Thoracic aorta (tissue), 2 donors: ENCODE results near the gene PARD6G. TPM values are rescaled to one million over a fixed set of nuclear protein-coding genes. Genes with fewer than 3 reads are reported as not detected.

Source experiments
- ATAC-seq: fragments of 150-250 bp; one replicate; pipeline ENCODE4 v1.8.0; 2017; ENCODE audit warnings: low read depth; ENCODE audit not compliant: insufficient number of reproducible peaks, low FRiP score
- DNase-seq: peaks from one replicate; pipeline ENCODE4 v3.0.0-alpha.2; 2020; ENCODE audit warnings: low spot score
- H3K27ac ChIP-seq, 2 donors: fragments of 200-600 bp; sonication (generic); 1 replicate in 1 of 2; 2 replicates in 1 of 2; pipeline ENCODE4 v1.5.1; 2016; ENCODE audit warnings: mild to moderate bottlenecking in 2 of 2, moderate library complexity in 2 of 2
- H3K27me3 ChIP-seq: fragments of 200-600 bp; sonication (generic); replicated peaks from 2 replicates; pipeline ENCODE4 v1.6.0; 2016; ENCODE audit warnings: mild to moderate bottlenecking; ENCODE audit not compliant: insufficient read depth
- H3K36me3 ChIP-seq: fragments of 200-600 bp; sonication (generic); one replicate; pipeline ENCODE4 v1.5.1; 2016
- H3K4me1 ChIP-seq, 2 donors: fragments of 200-600 bp; sonication (generic); 1 replicate in 1 of 2; 2 replicates in 1 of 2; pipeline versions ENCODE4 v1.5.1 to v1.6.0; 2016; ENCODE audit warnings: low read depth in 2 of 2, mild to moderate bottlenecking in 1 of 2; ENCODE audit not compliant: control insufficient read depth in 1 of 2
- H3K4me3 ChIP-seq: fragments of 200-600 bp; sonication (generic); 2 replicates; pipeline ENCODE4 v1.5.1; 2016; ENCODE audit warnings: mild to moderate bottlenecking
- H3K9me3 ChIP-seq: fragments of 200-600 bp; sonication (generic); 2 replicates; pipeline ENCODE4 v1.5.1; 2016
- CTCF ChIP-seq: fragments of 200-600 bp; sonication (generic); IDR thresholded peaks from one replicate; pipeline ENCODE4 v1.5.1; 2019; ENCODE audit warnings: antibody characterized with exemption
- total RNA-seq, 2 donors: library from RNA; depleted of rRNA; stranded (reverse); fragments of >200 nt; gene quantifications; one replicate each; pipeline versions ENCODE4 v1.1.0 to v1.2.3, GENCODE V29; 2016

Gene PARD6G
- total RNA-seq, 2 donors from 2014 or later: 3.0 to 4.8 TPM

- Histone ChIP-seq H3K27me3 (no peaks in the 10 kb centered on the region), H3K27ac (no peak overlapping the region)
- ATAC-seq: no peak
Observed at GRCh38 chr18:80197528-80197927, 49.8 kb downstream of the PARD6G start.

GRCh38 chr18:80196528-80197320 lies 50.6 kb downstream of the PARD6G start:
- DNase-seq: no peak
- Histone ChIP-seq H3K27me3 (no peaks in the 10 kb centered on the region), H3K4me3 (no peak overlapping the region), H3K36me3 (no peaks in the 10 kb centered on the region), H3K9me3 (no peaks in the 10 kb centered on the region), H3K4me1 (no peaks in the 10 kb centered on the region), H3K27ac (no peak overlapping the region)
- TF ChIP-seq CTCF: no peak
- no peak for ATAC-seq

More at GRCh38 chr18:80197528-80197927, 49.8 kb downstream of the PARD6G start:
- no peaks in the 10 kb centered on the region for H3K36me3 ChIP-seq
- H3K4me3 ChIP-seq: no peak overlapping the region
- no peaks in the 10 kb centered on the region for H3K4me1 ChIP-seq
- DNase-seq: no peak
- TF ChIP-seq CTCF: no peak
- no peaks in the 10 kb centered on the region for H3K9me3 ChIP-seq

GRCh38 chr18:80194874-80195570 lies 52.3 kb downstream of the PARD6G start:
- DNase-seq: no peak
- Histone ChIP-seq H3K27ac (no peak overlapping the region), H3K4me3 (no peak overlapping the region), H3K36me3 (no peaks in the 10 kb centered on the region), H3K4me1 (no peaks in the 10 kb centered on the region), H3K27me3 (no peaks in the 10 kb centered on the region), H3K9me3 (no peaks in the 10 kb centered on the region)
- no peak for TF ChIP-seq CTCF
- ATAC-seq: no peak

GRCh38 chr18:80193701-80194100 lies 53.6 kb downstream of the PARD6G start:
- DNase-seq (no peak), ATAC-seq (no peak)
- no peaks in the 10 kb centered on the region for H3K9me3 ChIP-seq
- H3K4me1 ChIP-seq: peaks cover 0 to 9% of the 10 kb centered on the region in 2 donors
- no peak for TF ChIP-seq CTCF
- H3K27me3 ChIP-seq: no peaks in the 10 kb centered on the region
- no peak overlapping the region for H3K27ac ChIP-seq
- no peaks in the 10 kb centered on the region for H3K36me3 ChIP-seq
- H3K4me3 ChIP-seq: no peak overlapping the region

- Histone ChIP-seq H3K27me3 (no peaks in the 10 kb centered on the region), H3K4me3 (no peak overlapping the region), H3K4me1 (peaks cover 0 to 12% of the 10 kb centered on the region in 2 donors), H3K27ac (no peak overlapping the region), H3K36me3 (no peaks in the 10 kb centered on the region), H3K9me3 (no peaks in the 10 kb centered on the region)
- ATAC-seq: no peak
- DNase-seq: no peak
- no peak for TF ChIP-seq CTCF
Observed at GRCh38 chr18:80192653-80193385, 54.5 kb downstream of the PARD6G start.
